GM10248 (cell line): ENCODE results near the gene SART1.

Experiments used
- CTCF ChIA-PET: fragments of 300-600 bp; sonication (Branson Sonifier 250); formaldehyde crosslinking; extraction: SDS; loops from one replicate; lab custom pipeline; 2021; ENCODE audit warnings: antibody characterized with exemption; lab: Yijun Ruan, JAX
- POLR2A ChIA-PET: fragments of 350-650 bp; sonication (Branson Sonifier 250); formaldehyde crosslinking; extraction: SDS; loops from one replicate; lab custom pipeline; 2020; ENCODE audit warnings: antibody characterized with exemption; lab: Yijun Ruan, JAX
- DNase-seq: peaks from one replicate; pipeline ENCODE4 v3.0.0; 2012; ENCODE audit errors: extremely low spot score
- CTCF ChIP-seq: IDR thresholded peaks from 2 replicates; pipeline ENCODE4 v1.5.1; 2012; ENCODE audit warnings: mild to moderate bottlenecking, low read depth; ENCODE audit errors: extremely low read depth, missing control alignments, control extremely low read depth

The SART1 gene

GRCh38 chr11:66001942-66002647, 40.6 kb downstream of the SART1 start, which contains the start of the genes BANF1 and EIF1AD:
Gene BANF1 (plus strand): TSS chr11:66002503. CDS start chr11:66003251, 748 bp downstream.
Gene EIF1AD (minus strand): TSS chr11:66002157. CDS start chr11:66000389, 1,768 bp downstream.
- peak; percentile 92 for DNase-seq
- ChIA-PET POLR2A (interaction anchor here (0.8 to 1.0 kb wide), 2 partner anchors 10 to 142 kb away, joined by 5 to 10 read pairs; partner anchors contain the start of gene CST6), CTCF (interaction anchor here (0.7 to 1.8 kb wide), 9 partner anchors 11 to 290 kb away, joined by 3 to 11 read pairs (median 5); partner anchors contain the start of genes FIBP, KAT5 and MUS81)
- no peak for TF ChIP-seq CTCF

- ChIA-PET CTCF (interaction anchor here (0.7 to 1.8 kb wide), 9 partner anchors 10 to 291 kb away, joined by 3 to 11 read pairs (median 5); partner anchors contain the start of genes FIBP, KAT5 and MUS81), POLR2A (interaction anchor here (0.8 to 1.0 kb wide), 2 partner anchors 9 to 143 kb away, joined by 5 to 10 read pairs; partner anchors contain the start of gene CST6)
- no peak for TF ChIP-seq CTCF
- DNase-seq: peak; percentile 84
These were observed 41.2 kb downstream of the SART1 start for GRCh38 chr11:66002648-66003225.

GRCh38 chr11:66003291-66003690, 41.8 kb downstream of the SART1 start:
- DNase-seq: no peak
- ChIA-PET CTCF (interaction anchor here (1.2 to 1.8 kb wide), 4 partner anchors 14 to 292 kb away, joined by 4 to 11 read pairs (median 6); partner anchors contain the start of gene KAT5), POLR2A (no interaction called here)
- TF ChIP-seq CTCF: no peak

GRCh38 chr11:66004186-66004585, 42.7 kb downstream of the SART1 start:
- DNase-seq: no peak
- POLR2A ChIA-PET: no interaction called here
- no peak for TF ChIP-seq CTCF
- CTCF ChIA-PET: interaction anchor here (1.3 to 1.9 kb wide), 3 partner anchors 19 to 120 kb away, joined by 5 to 11 read pairs (median 7); no protein-coding TSS in a partner anchor

- CTCF ChIA-PET: interaction anchor here (1.9 to 8.3 kb wide), 2 partner anchors 16 to 39 kb away, joined by 7 to 67 read pairs; no protein-coding TSS in a partner anchor
- POLR2A ChIA-PET: no interaction called here
- DNase-seq: no peak
- TF ChIP-seq CTCF: no peak
These were observed 44.8 kb downstream of the SART1 start for GRCh38 chr11:66006134-66006890.
